Hepatocyte (in vitro differentiated cells): ENCODE data around the gene ITGA1. TPM values are rescaled to one million over a fixed set of nuclear protein-coding genes. Genes with fewer than 3 reads are reported as not detected.

Source experiments
- DNase-seq: peaks from one replicate; pipeline ENCODE4 v3.0.0-alpha.2; 2016; ENCODE audit warnings: low spot score
- H2AFZ ChIP-seq: fragments of 200-600 bp; sonication (generic); 2 replicates; pipeline ENCODE4 v1.6.0; 2016; ENCODE audit warnings: antibody characterized with exemption, mild to moderate bottlenecking
- H3K27ac ChIP-seq: fragments of 200-600 bp; sonication (generic); 2 replicates; pipeline ENCODE4 v1.5.1; 2016; ENCODE audit warnings: mild to moderate bottlenecking
- H3K27me3 ChIP-seq: fragments of 200-600 bp; sonication (generic); 2 replicates; pipeline ENCODE4 v1.6.1; 2016
- H3K36me3 ChIP-seq: fragments of 200-600 bp; sonication (generic); replicated peaks from 2 replicates; pipeline ENCODE4 v1.5.1; 2016; ENCODE audit warnings: low read depth; ENCODE audit not compliant: insufficient read depth
- H3K4me1 ChIP-seq: fragments of 200-600 bp; sonication (generic); 2 replicates; pipeline ENCODE4 v1.5.1; 2016; ENCODE audit warnings: mild to moderate bottlenecking, moderate library complexity; ENCODE audit not compliant: insufficient read depth
- H3K4me2 ChIP-seq: fragments of 200-600 bp; sonication (generic); 2 replicates; pipeline ENCODE4 v1.6.0; 2016
- H3K4me3 ChIP-seq: fragments of 200-600 bp; sonication (generic); 2 replicates; pipeline ENCODE4 v1.5.1; 2016; ENCODE audit warnings: mild to moderate bottlenecking
- H3K79me2 ChIP-seq: fragments of 200-600 bp; sonication (generic); 2 replicates; pipeline ENCODE4 v1.6.0; 2017; ENCODE audit warnings: mild to moderate bottlenecking
- H3K9me2 ChIP-seq: fragments of 200-600 bp; sonication (generic); replicated peaks from 2 replicates; pipeline ENCODE4 v1.6.0; 2017; ENCODE audit warnings: mild to moderate bottlenecking; ENCODE audit not compliant: insufficient read depth
- H3K9me3 ChIP-seq: fragments of 200-600 bp; sonication (generic); 2 replicates; pipeline ENCODE4 v1.5.1; 2016; ENCODE audit warnings: low read depth, mild to moderate bottlenecking
- H4K20me1 ChIP-seq: fragments of 200-600 bp; sonication (generic); 2 replicates; pipeline ENCODE4 v1.6.0; 2016; ENCODE audit warnings: mild to moderate bottlenecking; ENCODE audit not compliant: insufficient read depth, poor library complexity, severe bottlenecking
- CTCF ChIP-seq: fragments of 200-600 bp; sonication (generic); IDR thresholded peaks from 2 replicates; pipeline ENCODE4 v1.5.1; 2016; ENCODE audit warnings: antibody characterized with exemption, mild to moderate bottlenecking; ENCODE audit not compliant: poor library complexity
- EZH2 ChIP-seq: fragments of 200-600 bp; sonication (generic); IDR thresholded peaks from 2 replicates; pipeline ENCODE4 v1.6.1; 2016; ENCODE audit warnings: antibody characterized with exemption, mild to moderate bottlenecking, borderline replicate concordance
- EZH2phosphoT487 ChIP-seq: fragments of 200-600 bp; sonication (generic); IDR thresholded peaks from one replicate; pipeline ENCODE4 v1.6.1; 2018; ENCODE audit warnings: antibody characterized with exemption, mild to moderate bottlenecking, low read depth, moderate library complexity; ENCODE audit not compliant: unreplicated experiment, severe bottlenecking
- WGBS: methylation state at CpG from one replicate; pipeline ENCODE4 v1.1.6; 2016; ENCODE audit warnings: low lambda C conversion rate; ENCODE audit errors: missing lambda C conversion rate; 5-methylcytosine and 5-hydroxymethylcytosine counted together
- polyA plus RNA-seq: library from polyadenylated mRNA; unstranded; fragments of >200 nt; fragmentation: Nextera tagmentation; extraction: Ambion mirVana; gene quantifications from 2 replicates; pipeline ENCODE4 v1.2.1, GENCODE V29; 2016
- total RNA-seq: library from RNA; depleted of rRNA; stranded (reverse); fragments of >200 nt; gene quantifications from 2 replicates; pipeline ENCODE4 v1.2.3, GENCODE V29; 2014

ITGA1 gene
- total and polyA plus RNA-seq, 2 experiments from 2014 or later, result 15.0 to 40.3 TPM

GRCh38 chr5:52884453-52884852, 96.7 kb downstream of the ITGA1 start:
- Histone ChIP-seq H2AFZ (no peak overlapping the region), H3K4me1 (peaks cover 6% of the 10 kb centered on the region), H3K9me2 (no peaks in the 10 kb centered on the region), H3K36me3 (no peaks in the 10 kb centered on the region), H3K9me3 (no peaks in the 10 kb centered on the region), H3K4me3 (no peak overlapping the region), H4K20me1 (no peaks in the 10 kb centered on the region), H3K4me2 (no peak overlapping the region), H3K79me2 (no peaks in the 10 kb centered on the region), H3K27ac (no peak overlapping the region), H3K27me3 (no peaks in the 10 kb centered on the region)
- no peak for DNase-seq
- WGBS, result 69% methylated on average over 1 of the region's 1 CpG
- TF ChIP-seq EZH2phosphoT487 (no peak), EZH2 (no peak), CTCF (no peak)

DNA sequence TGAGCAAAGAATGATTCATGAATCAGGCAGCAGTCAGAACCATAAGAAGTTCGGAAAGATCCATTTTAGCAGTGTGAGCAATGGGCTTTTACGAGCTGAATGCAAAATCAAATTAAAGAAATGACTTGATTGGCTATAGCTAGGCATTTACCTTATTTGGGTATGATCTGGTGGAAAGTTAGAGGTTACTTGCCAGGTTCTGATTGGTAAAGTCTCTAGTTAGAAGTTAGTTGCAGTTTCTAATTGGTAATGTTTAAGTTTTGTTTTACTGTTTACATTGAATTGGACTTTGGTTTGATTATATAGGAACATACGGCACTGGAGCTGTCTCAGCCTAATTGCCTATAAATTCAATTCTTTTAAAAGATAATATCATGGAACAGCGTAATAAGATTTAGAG, 97.9 kb downstream of the ITGA1 start:
- Histone ChIP-seq H2AFZ (no peak overlapping the region), H3K9me2 (no peaks in the 10 kb centered on the region), H3K4me1 (peaks cover 6% of the 10 kb centered on the region), H3K4me3 (no peak overlapping the region), H3K36me3 (no peaks in the 10 kb centered on the region), H3K27me3 (no peaks in the 10 kb centered on the region), H3K27ac (peak overlapping the region; percentile 29), H4K20me1 (no peaks in the 10 kb centered on the region), H3K9me3 (no peaks in the 10 kb centered on the region), H3K79me2 (no peaks in the 10 kb centered on the region), H3K4me2 (no peak overlapping the region)
- DNase-seq, result no peak
- WGBS, result 78% methylated on average over 4 of the region's 4 CpGs
- TF ChIP-seq EZH2phosphoT487, result no peak
- no peak for TF ChIP-seq EZH2
- no peak for TF ChIP-seq CTCF

DNA sequence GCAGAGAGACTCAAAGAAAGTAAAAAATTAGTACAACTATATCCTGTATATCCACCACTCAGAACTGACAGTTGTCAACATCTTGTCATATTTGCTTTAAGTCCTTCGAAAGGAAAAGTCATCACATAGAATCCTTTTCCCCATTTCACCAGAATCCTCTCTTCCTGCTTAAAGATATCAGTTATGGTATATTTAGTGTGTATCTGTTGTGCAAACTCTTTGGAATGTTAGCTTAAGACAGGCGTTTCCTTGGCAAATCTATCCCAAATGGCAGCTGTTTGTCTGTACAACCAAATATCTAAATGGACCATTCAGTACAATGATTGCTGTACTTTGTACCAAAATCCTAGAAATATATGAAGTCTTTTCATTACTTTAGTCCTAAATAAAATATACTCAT, 98.5 kb downstream of the ITGA1 start:
- Histone ChIP-seq H3K4me3 (no peak overlapping the region), H3K79me2 (no peaks in the 10 kb centered on the region), H3K27ac (peak overlapping the region; percentile 29), H3K4me1 (peaks cover 6% of the 10 kb centered on the region), H3K9me2 (no peaks in the 10 kb centered on the region), H4K20me1 (no peaks in the 10 kb centered on the region), H3K4me2 (no peak overlapping the region), H3K27me3 (no peaks in the 10 kb centered on the region), H2AFZ (no peak overlapping the region), H3K36me3 (no peaks in the 10 kb centered on the region), H3K9me3 (no peaks in the 10 kb centered on the region)
- no peak for DNase-seq
- TF ChIP-seq EZH2, result no peak
- no peak for TF ChIP-seq EZH2phosphoT487
- no peak for TF ChIP-seq CTCF
- WGBS, result 87% methylated on average over 2 of the region's 2 CpGs

DNA sequence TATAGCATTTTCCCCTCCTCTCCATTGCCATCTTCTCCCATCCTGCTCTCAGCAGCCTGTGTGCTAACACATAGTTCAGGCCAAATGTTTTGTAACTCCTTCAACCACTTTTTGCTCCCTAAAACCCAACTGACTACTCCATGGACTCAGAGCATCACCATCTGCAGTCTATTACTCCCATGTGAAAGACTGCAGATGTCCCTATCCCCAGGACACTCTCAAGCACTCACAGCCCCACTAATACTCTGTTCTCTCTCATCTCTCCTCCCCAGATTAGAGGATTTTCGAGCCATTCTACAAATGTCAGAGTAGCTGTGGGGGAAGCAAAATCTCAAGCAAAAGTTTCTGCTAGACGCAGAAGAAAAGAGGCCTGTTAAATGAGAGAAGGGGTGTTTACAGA, 99.3 kb downstream of the ITGA1 start:
- no peaks in the 10 kb centered on the region for H3K9me3 ChIP-seq
- no peaks in the 10 kb centered on the region for H3K9me2 ChIP-seq
- no peak for DNase-seq
- H3K4me1 ChIP-seq, result peaks cover 8% of the 10 kb centered on the region
- no peaks in the 10 kb centered on the region for H3K27me3 ChIP-seq
- H3K4me3 ChIP-seq, result no peak overlapping the region
- H3K4me2 ChIP-seq, result no peak overlapping the region
- H3K36me3 ChIP-seq, result no peaks in the 10 kb centered on the region
- WGBS, result 54% methylated on average over 2 of the region's 2 CpGs
- TF ChIP-seq EZH2phosphoT487 (no peak), EZH2 (no peak), CTCF (no peak)
- no peaks in the 10 kb centered on the region for H3K79me2 ChIP-seq
- no peak overlapping the region for H2AFZ ChIP-seq
- H4K20me1 ChIP-seq, result no peaks in the 10 kb centered on the region
- no peak overlapping the region for H3K27ac ChIP-seq
